Tibial nerve (tissue), 4 donors: Measurements from ENCODE around the gene NAP1L5.

Experiments used
- EP300 ChIP-seq, 2 donors: sonication (generic); formaldehyde crosslinking; IDR thresholded peaks; one replicate each; pipeline ENCODE4 v1.6.1; 2017; ENCODE audit warnings: antibody characterized with exemption in 2 of 2, mild to moderate bottlenecking in 1 of 2
- POLR2A ChIP-seq, 2 donors: fragments of 450-650 bp; IDR thresholded peaks; one replicate each; pipeline ENCODE4 v1.6.1; 2017; ENCODE audit warnings: antibody characterized with exemption in 2 of 2, mild to moderate bottlenecking in 2 of 2, moderate library complexity in 2 of 2
- TF ChIP-seq, protein P1 (sequence below), 5 experiments: fragments of 200-600 bp in 3 of 5; fragments of 450-650 bp in 2 of 5; sonication (generic) in 3 of 5; IDR thresholded peaks; one replicate each; pipeline ENCODE4 v1.5.1; 2016 to 2019; ENCODE audit warnings: antibody characterized with exemption in 5 of 5, mild to moderate bottlenecking in 3 of 5, moderate library complexity in 2 of 5

GRCh38 chr4:88659055-88659889 is 38.4 kb downstream of the NAP1L5 start:
- TF ChIP-seq, protein P1, sequence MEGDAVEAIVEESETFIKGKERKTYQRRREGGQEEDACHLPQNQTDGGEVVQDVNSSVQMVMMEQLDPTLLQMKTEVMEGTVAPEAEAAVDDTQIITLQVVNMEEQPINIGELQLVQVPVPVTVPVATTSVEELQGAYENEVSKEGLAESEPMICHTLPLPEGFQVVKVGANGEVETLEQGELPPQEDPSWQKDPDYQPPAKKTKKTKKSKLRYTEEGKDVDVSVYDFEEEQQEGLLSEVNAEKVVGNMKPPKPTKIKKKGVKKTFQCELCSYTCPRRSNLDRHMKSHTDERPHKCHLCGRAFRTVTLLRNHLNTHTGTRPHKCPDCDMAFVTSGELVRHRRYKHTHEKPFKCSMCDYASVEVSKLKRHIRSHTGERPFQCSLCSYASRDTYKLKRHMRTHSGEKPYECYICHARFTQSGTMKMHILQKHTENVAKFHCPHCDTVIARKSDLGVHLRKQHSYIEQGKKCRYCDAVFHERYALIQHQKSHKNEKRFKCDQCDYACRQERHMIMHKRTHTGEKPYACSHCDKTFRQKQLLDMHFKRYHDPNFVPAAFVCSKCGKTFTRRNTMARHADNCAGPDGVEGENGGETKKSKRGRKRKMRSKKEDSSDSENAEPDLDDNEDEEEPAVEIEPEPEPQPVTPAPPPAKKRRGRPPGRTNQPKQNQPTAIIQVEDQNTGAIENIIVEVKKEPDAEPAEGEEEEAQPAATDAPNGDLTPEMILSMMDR (IDR thresholded peaks at IDR 0.05), result peak; percentile 51 to 75 (median 66)
- TF ChIP-seq EP300 (IDR thresholded peaks at IDR 0.05), result peak in 1 of 2 donors; percentile 26
- no peak for TF ChIP-seq POLR2A (IDR thresholded peaks at IDR 0.05)
